Activated T-cell treated with anti-CD3 and anti-CD28 coated beads for 24 hours (primary cell): ENCODE results near the gene NDN.
"Not testable (repeated sequence)": the region's sequence is repeated elsewhere in the genome, so short reads cannot be mapped to it uniquely, and the experiment has no call there.

Experiments used
- DNase-seq: peaks from one replicate; pipeline ENCODE4 v3.0.0-alpha.2; 2020; ENCODE audit warnings: low read depth

The NDN gene

GRCh38 chr15:23687143-23687470 is at the start of gene NDN:
Gene NDN, minus strand, starts transcription at chr15:23687305. Its CDS starts 88 bp downstream, at chr15:23687217.
- DNase-seq: no peak

GRCh38 chr15:23736033-23736673 is 49.0 kb upstream of the NDN start:
- no peak for DNase-seq

GRCh38 chr15:23734862-23735261 is 47.8 kb upstream of the NDN start:
- DNase-seq: no peak

- not testable (repeated sequence) for DNase-seq
Observed at GRCh38 chr15:23713874-23714656, 27.0 kb upstream of the NDN start.

GRCh38 chr15:23708332-23708731 is 21.2 kb upstream of the NDN start:
- no peak for DNase-seq

GRCh38 chr15:23695282-23695681 is 8.2 kb upstream of the NDN start:
- DNase-seq: no peak

GRCh38 chr15:23694592-23694991 is 7.5 kb upstream of the NDN start:
- DNase-seq: no peak

- DNase-seq: no peak
Observed at GRCh38 chr15:23690450-23690852, 3.3 kb upstream of the NDN start.

- DNase-seq: no peak
Observed at GRCh38 chr15:23690015-23690414, 2.9 kb upstream of the NDN start.

GRCh38 chr15:23686466-23687142 is 501 bp downstream of the NDN start:
- no peak for DNase-seq

- no peak for DNase-seq
Observed at GRCh38 chr15:23671481-23671880, 15.6 kb downstream of the NDN start.

- no peak for DNase-seq
Observed at GRCh38 chr15:23670970-23671369, 16.1 kb downstream of the NDN start.

GRCh38 chr15:23663232-23663631 is 23.9 kb downstream of the NDN start:
- no peak for DNase-seq

- DNase-seq: peak; percentile 11
Observed at GRCh38 chr15:23648920-23649515, 38.1 kb downstream of the NDN start.

GRCh38 chr15:23647421-23648370 is 39.4 kb downstream of the NDN start, which contains the start of gene MAGEL2:
Gene MAGEL2, minus strand, starts transcription at chr15:23647867. Its CDS starts 125 bp downstream, at chr15:23647742.
- DNase-seq: no peak

GRCh38 chr15:23647001-23647295 is 40.2 kb downstream of the NDN start:
- no peak for DNase-seq

GRCh38 chr15:23646165-23647000 is 40.7 kb downstream of the NDN start:
- no peak for DNase-seq

GRCh38 chr15:23645371-23646164 is 41.5 kb downstream of the NDN start:
- no peak for DNase-seq

GRCh38 chr15:23644829-23645228 is 42.3 kb downstream of the NDN start:
- no peak for DNase-seq
